ENCODE results near the gene CDK10. TPM values are rescaled to one million over a fixed set of nuclear protein-coding genes. Genes with fewer than 3 reads are reported as not detected.

The CDK10 gene
- total and polyA plus RNA-seq, 9 of the 15 experiments (the other 6 are each of a cell fraction or from before 2014, with no cell fraction given) = 2.0 to 85.1 (median 40.1) TPM

- TF ChIP-seq MGA (IDR thresholded peaks at IDR 0.05) = no peak
- no peak for TF ChIP-seq ELF4 (CRISPR knock-in tag; IDR thresholded peaks at IDR 0.05)
- no peak for TF ChIP-seq LEF1 (IDR thresholded peaks at IDR 0.05)
- TF ChIP-seq CHCHD3 (CRISPR knock-in tag; IDR thresholded peaks at IDR 0.05) = no peak
- no peak for TF ChIP-seq BHLHE40 (IDR thresholded peaks at IDR 0.05; ENCODE audit: low read length)
- no peak for TF ChIP-seq POU5F1 (IDR thresholded peaks at IDR 0.05; ENCODE audit: borderline replicate concordance, low read depth, low read length, partially characterized antibody)
- TF ChIP-seq MLLT1 (IDR thresholded peaks at IDR 0.05) = no peak
- TF ChIP-seq MEF2D (tag; conservative IDR thresholded peaks at IDR 0.05; ENCODE audit: low read depth) = no peak
- TF ChIP-seq PHF21A (IDR thresholded peaks at IDR 0.05; ENCODE audit: borderline replicate concordance, low read depth) = no peak
- TF ChIP-seq ELK1 (CRISPR knock-in tag; IDR thresholded peaks at IDR 0.05) = 0 out of 2 replicates have a peak, but pooled peaks have one; percentile 77
- no peak for TF ChIP-seq CBX2 (IDR thresholded peaks at IDR 0.05; ENCODE audit: insufficient read depth, low read length, poor library complexity, severe bottlenecking)
- no peak for TF ChIP-seq TBL1XR1 (IDR thresholded peaks at IDR 0.05; ENCODE audit: low read length in 2 of 2)
- TF ChIP-seq ZNF644 (tag; IDR thresholded peaks at IDR 0.05; ENCODE audit: low read depth) = no peak
- no peak for TF ChIP-seq ZNF184 (CRISPR knock-in tag; IDR thresholded peaks at IDR 0.05)
These were observed 14.3 kb downstream of the CDK10 start (continued) for GRCh38 chr16:89700649-89701424.
